ENCODE measurements around the gene ADPRS.
A peak's percentile ranks its signal among the peaks of the same experiment; 100 is the strongest.

Gene ADPRS

GRCh38 chr1:36088577-36089392 is at the start of gene ADPRS:
TSS of gene ADPRS (plus strand) at chr1:36088892. CDS start at chr1:36088905, 13 bp downstream.
- peak; percentile 94 for DNase-seq

- DNase-seq, result no peak
These were observed 48.5 kb upstream of the ADPRS start for GRCh38 chr1:36040238-36040637.

GRCh38 chr1:36051821-36052220 is 36.9 kb upstream of the ADPRS start:
- DNase-seq, result no peak

GRCh38 chr1:36053978-36054377 is 34.7 kb upstream of the ADPRS start:
- DNase-seq, result no peak

- no peak for DNase-seq
These were observed 33.0 kb upstream of the ADPRS start for GRCh38 chr1:36055706-36056105.

- DNase-seq, result no peak
These were observed 26.4 kb upstream of the ADPRS start for GRCh38 chr1:36062315-36062714.

- no peak for DNase-seq
These were observed 20.8 kb upstream of the ADPRS start for GRCh38 chr1:36067871-36068270.

- no peak for DNase-seq
These were observed 19.8 kb upstream of the ADPRS start for GRCh38 chr1:36068866-36069265.

GRCh38 chr1:36070349-36070748 is 18.3 kb upstream of the ADPRS start:
- DNase-seq, result no peak

GRCh38 chr1:36076979-36077573 is 11.6 kb upstream of the ADPRS start:
- no peak for DNase-seq

- no peak for DNase-seq
These were observed 8.5 kb upstream of the ADPRS start for GRCh38 chr1:36080236-36080635.

GRCh38 chr1:36080801-36081200 is 7.9 kb upstream of the ADPRS start:
- DNase-seq, result no peak

- no peak for DNase-seq
These were observed 6.7 kb upstream of the ADPRS start for GRCh38 chr1:36081926-36082485.

- no peak for DNase-seq
These were observed 5.5 kb upstream of the ADPRS start for GRCh38 chr1:36083219-36083618.

- DNase-seq, result no peak
These were observed 4.8 kb upstream of the ADPRS start, which contains the start of gene TEKT2 for GRCh38 chr1:36083635-36084496. TSS of gene TEKT2 (plus strand) at chr1:36084094. CDS start at chr1:36084922, 828 bp downstream.

GRCh38 chr1:36084497-36085115 is 4.1 kb upstream of the ADPRS start:
- no peak for DNase-seq

- DNase-seq, result no peak
These were observed 3.6 kb upstream of the ADPRS start for GRCh38 chr1:36085126-36085525.

GRCh38 chr1:36085686-36086526 is 2.8 kb upstream of the ADPRS start:
- DNase-seq, result no peak

GRCh38 chr1:36086529-36087232 is 2.0 kb upstream of the ADPRS start:
- no peak for DNase-seq

GRCh38 chr1:36087233-36088123 is 1.2 kb upstream of the ADPRS start:
- no peak for DNase-seq
